HFFc6 (cell line): Measurements from ENCODE around the gene BMPR1B. TPM values are rescaled to one million over a fixed set of nuclear protein-coding genes. Genes with fewer than 3 reads are reported as not detected.

Experiments used
- DNase-seq: peaks from one replicate; pipeline ENCODE4 v3.0.0-alpha.2; 2018
- H3K27ac Mint-ChIP-seq: 2 replicates; pipeline ENCODE4 v1.8.0; 2020; ENCODE audit warnings: mild to moderate bottlenecking, mixed read lengths
- H3K27me3 Mint-ChIP-seq: 2 replicates; pipeline ENCODE4 v1.8.0; 2021; ENCODE audit warnings: mild to moderate bottlenecking, moderate library complexity, mixed read lengths; ENCODE audit not compliant: insufficient read depth
- H3K36me3 Mint-ChIP-seq: 2 replicates; pipeline ENCODE4 v1.8.0; 2021; ENCODE audit warnings: low read depth, mixed read lengths
- H3K4me1 Mint-ChIP-seq: 2 replicates; pipeline ENCODE4 v1.8.0; 2020; ENCODE audit warnings: low read depth, mixed read lengths
- H3K4me3 Mint-ChIP-seq: 2 replicates; pipeline ENCODE4 v1.8.0; 2020; ENCODE audit warnings: mild to moderate bottlenecking, moderate library complexity, mixed read lengths
- H3K9me3 Mint-ChIP-seq: 2 replicates; pipeline ENCODE4 v1.8.0; 2020; ENCODE audit warnings: mild to moderate bottlenecking, mixed read lengths
- total RNA-seq, 6 experiments: library from RNA; stranded (reverse); fragmentation: NEBNext Ultra II Directional; extraction: Animal tissue kit (Norgen Biotek cat#: 25700); gene quantifications; 2 replicates in 1 of 6; 3 replicates in 5 of 6; pipeline ENCODE4 v1.2.3, GENCODE V29; 2021
- TF ChIP-seq, protein P1 (sequence below): fragments of 200-600 bp; sonication (generic); IDR thresholded peaks from 2 replicates; pipeline ENCODE4 v1.5.0; 2021; ENCODE audit warnings: antibody characterized with exemption, mild to moderate bottlenecking

The BMPR1B gene
- total RNA-seq, 6 experiments from 2014 or later, result not detected

DNA sequence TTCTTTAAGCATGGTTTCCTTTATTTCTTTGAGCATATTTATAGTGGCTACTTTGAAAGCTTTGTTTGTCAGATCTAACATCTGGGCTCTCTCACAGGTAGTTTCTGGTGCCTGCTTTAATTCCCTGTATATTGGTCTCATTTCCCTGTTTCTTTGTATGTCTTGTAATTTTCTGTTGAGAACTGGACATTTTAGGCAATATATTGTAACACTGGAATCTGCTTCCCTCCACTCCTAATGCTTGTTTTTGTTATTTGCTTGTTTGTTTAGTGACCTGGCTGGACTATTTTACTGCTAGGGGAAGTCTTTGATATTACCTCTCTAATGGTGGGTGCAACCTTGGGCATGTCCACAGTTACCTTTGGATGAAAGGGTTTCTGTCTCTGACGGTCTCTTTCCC, 25.0 kb downstream of the BMPR1B start:
- TF ChIP-seq, protein P1, sequence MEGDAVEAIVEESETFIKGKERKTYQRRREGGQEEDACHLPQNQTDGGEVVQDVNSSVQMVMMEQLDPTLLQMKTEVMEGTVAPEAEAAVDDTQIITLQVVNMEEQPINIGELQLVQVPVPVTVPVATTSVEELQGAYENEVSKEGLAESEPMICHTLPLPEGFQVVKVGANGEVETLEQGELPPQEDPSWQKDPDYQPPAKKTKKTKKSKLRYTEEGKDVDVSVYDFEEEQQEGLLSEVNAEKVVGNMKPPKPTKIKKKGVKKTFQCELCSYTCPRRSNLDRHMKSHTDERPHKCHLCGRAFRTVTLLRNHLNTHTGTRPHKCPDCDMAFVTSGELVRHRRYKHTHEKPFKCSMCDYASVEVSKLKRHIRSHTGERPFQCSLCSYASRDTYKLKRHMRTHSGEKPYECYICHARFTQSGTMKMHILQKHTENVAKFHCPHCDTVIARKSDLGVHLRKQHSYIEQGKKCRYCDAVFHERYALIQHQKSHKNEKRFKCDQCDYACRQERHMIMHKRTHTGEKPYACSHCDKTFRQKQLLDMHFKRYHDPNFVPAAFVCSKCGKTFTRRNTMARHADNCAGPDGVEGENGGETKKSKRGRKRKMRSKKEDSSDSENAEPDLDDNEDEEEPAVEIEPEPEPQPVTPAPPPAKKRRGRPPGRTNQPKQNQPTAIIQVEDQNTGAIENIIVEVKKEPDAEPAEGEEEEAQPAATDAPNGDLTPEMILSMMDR, result no peak
- no peaks in the 10 kb centered on the region for H3K9me3 Mint-ChIP-seq
- no peak overlapping the region for H3K27ac Mint-ChIP-seq
- no peak for DNase-seq
- no peak overlapping the region for H3K4me3 Mint-ChIP-seq
- H3K4me1 Mint-ChIP-seq, result no peaks in the 10 kb centered on the region
- peaks cover 3% of the 10 kb centered on the region; the same call in 1 of the 2 replicates for H3K27me3 Mint-ChIP-seq
- no peaks in the 10 kb centered on the region for H3K36me3 Mint-ChIP-seq

DNA sequence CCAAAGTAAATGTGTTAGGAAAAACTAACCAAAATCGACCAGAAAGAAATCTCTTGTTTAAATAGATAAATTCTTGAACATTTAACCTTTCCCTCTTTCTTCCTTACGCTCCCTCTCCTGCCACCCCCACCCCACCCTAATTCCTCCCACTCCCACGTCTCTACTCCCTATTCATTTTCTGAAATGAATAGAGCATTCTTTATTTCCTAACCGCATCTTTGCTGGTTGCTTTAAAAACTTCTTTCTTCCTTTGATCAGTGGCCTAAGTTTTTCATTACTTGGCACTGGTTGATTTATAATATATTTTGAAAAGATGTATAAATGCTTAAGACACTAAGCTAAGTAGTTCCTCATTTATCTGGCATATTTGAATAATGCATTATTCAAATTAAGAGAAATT, 33.9 kb downstream of the BMPR1B start:
- DNase-seq, result no peak
- H3K27me3 Mint-ChIP-seq, result peaks cover 8% of the 10 kb centered on the region
- no peaks in the 10 kb centered on the region for H3K9me3 Mint-ChIP-seq
- H3K4me3 Mint-ChIP-seq, result no peak overlapping the region
- no peaks in the 10 kb centered on the region for H3K4me1 Mint-ChIP-seq
- TF ChIP-seq, protein P1, result no peak
- no peak overlapping the region for H3K27ac Mint-ChIP-seq
- H3K36me3 Mint-ChIP-seq, result no peaks in the 10 kb centered on the region

DNA sequence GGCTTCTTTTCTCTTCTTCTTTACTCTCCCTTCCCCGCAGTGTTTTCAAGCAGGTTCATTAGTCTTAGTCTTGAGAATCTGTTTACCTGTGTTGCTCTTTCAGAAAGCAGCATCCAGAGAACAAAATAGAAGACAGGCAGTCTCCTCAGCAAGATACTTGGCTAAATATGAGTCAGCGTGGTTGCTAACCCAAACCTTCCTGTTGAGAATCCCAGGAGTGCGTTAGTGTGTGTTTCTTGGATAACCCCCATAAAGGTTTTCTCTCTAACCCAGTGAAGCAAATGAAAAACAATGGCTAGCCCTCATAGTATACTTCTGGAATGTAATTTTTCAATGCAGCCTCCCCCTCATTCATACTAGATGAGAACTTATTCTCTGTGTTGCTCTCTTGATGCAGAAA, 41.1 kb downstream of the BMPR1B start:
- no peak overlapping the region for H3K27ac Mint-ChIP-seq
- no peak overlapping the region for H3K4me3 Mint-ChIP-seq
- H3K27me3 Mint-ChIP-seq, result peaks cover 12% of the 10 kb centered on the region
- no peaks in the 10 kb centered on the region for H3K4me1 Mint-ChIP-seq
- H3K36me3 Mint-ChIP-seq, result no peaks in the 10 kb centered on the region
- DNase-seq, result no peak
- TF ChIP-seq, protein P1, result no peak
- no peaks in the 10 kb centered on the region for H3K9me3 Mint-ChIP-seq

DNA sequence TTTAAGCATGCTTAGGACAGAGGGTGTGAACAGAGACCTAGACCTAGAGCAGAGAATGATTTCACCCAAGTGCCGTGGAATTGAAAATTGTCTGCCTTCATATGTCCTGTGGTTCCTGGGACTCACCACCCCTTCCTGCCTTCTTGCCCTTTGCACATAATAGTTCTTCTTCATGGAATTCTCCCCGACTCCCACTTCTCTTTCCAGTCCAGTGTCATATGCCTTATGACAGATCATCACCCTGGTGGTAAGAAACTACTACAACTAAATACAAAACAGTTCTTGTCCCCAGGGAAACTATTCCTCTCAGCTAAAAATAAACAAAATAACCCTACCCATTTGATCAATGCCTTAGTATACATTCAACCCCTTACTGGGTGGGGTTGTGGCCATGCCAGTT, 43.3 kb downstream of the BMPR1B start:
- no peak overlapping the region for H3K4me3 Mint-ChIP-seq
- TF ChIP-seq, protein P1, result no peak
- no peaks in the 10 kb centered on the region for H3K4me1 Mint-ChIP-seq
- H3K36me3 Mint-ChIP-seq, result no peaks in the 10 kb centered on the region
- no peaks in the 10 kb centered on the region for H3K9me3 Mint-ChIP-seq
- no peak for DNase-seq
- no peak overlapping the region for H3K27ac Mint-ChIP-seq
- H3K27me3 Mint-ChIP-seq, result peaks cover 12% of the 10 kb centered on the region

- Mint-ChIP-seq H3K4me1 (no peaks in the 10 kb centered on the region), H3K4me3 (no peak overlapping the region), H3K27ac (no peak overlapping the region), H3K9me3 (no peaks in the 10 kb centered on the region), H3K36me3 (no peaks in the 10 kb centered on the region), H3K27me3 (peaks cover 12% of the 10 kb centered on the region)
- DNase-seq, result no peak
- TF ChIP-seq, protein P1, result no peak
Observed at GRCh38 chr4:94802091-94802490, 44.3 kb downstream of the BMPR1B start.

GRCh38 chr4:94803181-94803580, 45.4 kb downstream of the BMPR1B start:
- no peaks in the 10 kb centered on the region for H3K36me3 Mint-ChIP-seq
- TF ChIP-seq, protein P1, result no peak
- no peak overlapping the region for H3K27ac Mint-ChIP-seq
- no peak overlapping the region for H3K4me3 Mint-ChIP-seq
- peaks cover 12% of the 10 kb centered on the region for H3K27me3 Mint-ChIP-seq
- no peaks in the 10 kb centered on the region for H3K4me1 Mint-ChIP-seq
- no peaks in the 10 kb centered on the region for H3K9me3 Mint-ChIP-seq
- DNase-seq, result no peak
